Lung (tissue), 12 donors: ENCODE measurements around the gene VPS45. TPM values are rescaled to one million over a fixed set of nuclear protein-coding genes. Genes with fewer than 3 reads are reported as not detected.

ENCODE experiments used
- ATAC-seq: fragments of 200-7000 bp; cut with Tn5 transposase; one replicate; pipeline ENCODE4 v1.9.1; 2020; ENCODE audit warnings: moderate number of reproducible peaks; ENCODE audit not compliant: insufficient read depth, low FRiP score
- DNase-seq, 3 donors: peaks; one replicate each; pipeline ENCODE4 v3.0.0-alpha.2; 2013 to 2017
- H3K27ac ChIP-seq, 2 donors: one replicate each; pipeline ENCODE4 v1.5.1; 2013; ENCODE audit warnings: mild to moderate bottlenecking in 2 of 2, moderate library complexity in 2 of 2, control low read depth in 1 of 2, inconsistent platforms in 1 of 2, low read depth in 1 of 2, low read length in 1 of 2
- H3K27me3 ChIP-seq, 3 donors: one replicate each; pipeline ENCODE4 v1.5.1; 2013; ENCODE audit warnings: low read length in 2 of 3; ENCODE audit not compliant: control insufficient read depth in 3 of 3, insufficient read depth in 3 of 3
- H3K36me3 ChIP-seq, 4 donors: one replicate each; pipeline ENCODE4 v1.5.1; 2013; ENCODE audit warnings: low read length in 4 of 4, mild to moderate bottlenecking in 1 of 4, moderate library complexity in 1 of 4; ENCODE audit not compliant: control insufficient read depth in 4 of 4, insufficient read depth in 4 of 4
- H3K4me1 ChIP-seq, 5 donors: one replicate each; pipeline ENCODE4 v1.5.1; 2013; ENCODE audit warnings: low read length in 5 of 5, mild to moderate bottlenecking in 2 of 5, moderate library complexity in 1 of 5; ENCODE audit not compliant: control insufficient read depth in 5 of 5, insufficient read depth in 5 of 5
- H3K4me3 ChIP-seq: one replicate; pipeline ENCODE4 v1.5.1; 2013; ENCODE audit warnings: mild to moderate bottlenecking, control low read depth, moderate library complexity
- H3K9ac ChIP-seq, 2 donors: one replicate each; pipeline ENCODE4 v1.5.1; 2013; ENCODE audit warnings: low read length in 2 of 2, control low read depth in 1 of 2; ENCODE audit not compliant: insufficient read depth in 1 of 2
- H3K9me3 ChIP-seq, 4 donors: one replicate each; pipeline ENCODE4 v1.5.1; 2013; ENCODE audit warnings: low read length in 3 of 4, mild to moderate bottlenecking in 1 of 4, moderate library complexity in 1 of 4; ENCODE audit not compliant: control insufficient read depth in 4 of 4, insufficient read depth in 3 of 4
- CTCF ChIP-seq: IDR thresholded peaks from 2 replicates; pipeline ENCODE4 v1.5.1; 2012; ENCODE audit warnings: mild to moderate bottlenecking; ENCODE audit errors: control extremely low read depth, extremely low read depth
- WGBS, 2 donors: extraction: QIAGEN DNeasy Blood & Tissue Kit; methylation state at CpG; one replicate each; pipeline ENCODE4 v1.1.7; 2013; 5-methylcytosine and 5-hydroxymethylcytosine counted together
- polyA plus RNA-seq, 2 donors: library from polyadenylated mRNA; stranded (reverse); fragments of 200-250 nt; gene quantifications; one replicate each; pipeline ENCODE4 v1.2.1, GENCODE V29; 2013
- total RNA-seq, 2 donors: library from RNA; depleted of rRNA in 1 of 2; stranded (reverse); fragments of >200 nt in 1 of 2; gene quantifications; one replicate each; pipeline ENCODE4 v1.2.1, GENCODE V29; 2014 to 2021
- donor health status: control.
- donor health status: control.
- donor health status: Bipolar disorder and iron deficiency.
- donor health status: healthy.
- donor health status: DM: yes; HTN: yes; CAD: no.

The VPS45 gene
- total and polyA plus RNA-seq, 4 donors, result 16.3 to 86.7 (median 26.1) TPM

GRCh38 chr1:150186789-150187559, 119.4 kb downstream of the VPS45 start:
- peak overlapping the region in 1 of 2 donors; percentile 37 for H3K27ac ChIP-seq
- ATAC-seq (peak; percentile 78), DNase-seq (peak in 2 of 3 donors; percentile 76)
- H3K4me3 ChIP-seq, result no peak overlapping the region
- H3K27me3 ChIP-seq, result no peaks in the 10 kb centered on the region
- H3K4me1 ChIP-seq, result no peaks in the 10 kb centered on the region
- H3K36me3 ChIP-seq, result no peaks in the 10 kb centered on the region
- peak; percentile 32 for TF ChIP-seq CTCF
- H3K9me3 ChIP-seq, result no peaks in the 10 kb centered on the region
- no peak overlapping the region for H3K9ac ChIP-seq
- WGBS, 2 donors, result 13 to 27% methylated on average over 10 of the region's 10 CpGs

- no peak overlapping the region for H3K27ac ChIP-seq
Observed at GRCh38 chr1:150187560-150187931, 120.0 kb downstream of the VPS45 start.

GRCh38 chr1:150192012-150192411, 124.4 kb downstream of the VPS45 start:
- Histone ChIP-seq H3K9ac (no peak overlapping the region), H3K27ac (peak overlapping the region in 1 of 2 donors; percentile 89), H3K4me3 (no peak overlapping the region), H3K27me3 (peaks cover 0 to 2% (median 0%) of the 10 kb centered on the region in 3 donors), H3K9me3 (no peaks in the 10 kb centered on the region), H3K36me3 (no peaks in the 10 kb centered on the region), H3K4me1 (no peaks in the 10 kb centered on the region)
- ATAC-seq (no peak), DNase-seq (no peak)
- 65 to 85% methylated on average over 2 of the region's 2 CpGs for WGBS, 2 donors
- no peak for TF ChIP-seq CTCF

More at GRCh38 chr1:150187560-150187931, 120.0 kb downstream of the VPS45 start:
- Histone ChIP-seq H3K9me3 (no peaks in the 10 kb centered on the region), H3K4me3 (no peak overlapping the region), H3K9ac (no peak overlapping the region), H3K4me1 (no peaks in the 10 kb centered on the region), H3K27me3 (no peaks in the 10 kb centered on the region), H3K36me3 (no peaks in the 10 kb centered on the region)
- 24 to 37% methylated on average over 3 of the region's 3 CpGs for WGBS, 2 donors
- DNase-seq (no peak), ATAC-seq (no peak)
- TF ChIP-seq CTCF, result no peak
